ENCODE results near the gene ARHGAP23.
"Not testable (repeated sequence)": the region's sequence is repeated elsewhere in the genome, so short reads cannot be mapped to it uniquely, and the experiment has no call there.

Gene ARHGAP23

GRCh38 chr17:38494152-38494551 is 65.9 kb downstream of the ARHGAP23 start:
- H3K4me3 ChIP-seq (ENCODE audit: low read depth in 1 of 5, low read length in 5 of 5); H3K4me1 ChIP-seq (ENCODE audit: control insufficient read depth in 5 of 5, insufficient read depth in 5 of 5, low read length in 5 of 5); H3K27me3 ChIP-seq (ENCODE audit: control insufficient read depth in 5 of 5, insufficient read depth in 4 of 5, low read length in 5 of 5); H3K9ac ChIP-seq (ENCODE audit: low read length in 5 of 5); H3K27ac ChIP-seq (ENCODE audit: low read depth, low read length); H3K9me3 ChIP-seq (ENCODE audit: control insufficient read depth in 5 of 5, low read length in 5 of 5): not testable (repeated sequence)
- peaks cover 0 to 68% (median 46%) of the 10 kb centered on the region in 5 donors for H3K36me3 ChIP-seq (ENCODE audit: control insufficient read depth in 5 of 5, insufficient read depth in 5 of 5, low read length in 5 of 5)

GRCh38 chr17:38497656-38498055 is 69.4 kb downstream of the ARHGAP23 start:
- not testable (repeated sequence) for H3K4me1 ChIP-seq (ENCODE audit: control insufficient read depth in 5 of 5, insufficient read depth in 5 of 5, low read length in 5 of 5); H3K9ac ChIP-seq (ENCODE audit: low read length in 5 of 5); H3K9me3 ChIP-seq (ENCODE audit: control insufficient read depth in 5 of 5, low read length in 5 of 5); H3K27ac ChIP-seq (ENCODE audit: low read depth, low read length); H3K4me3 ChIP-seq (ENCODE audit: low read depth in 1 of 5, low read length in 5 of 5); H3K27me3 ChIP-seq (ENCODE audit: control insufficient read depth in 5 of 5, insufficient read depth in 4 of 5, low read length in 5 of 5)
- peaks cover 0 to 46% (median 33%) of the 10 kb centered on the region in 5 donors for H3K36me3 ChIP-seq (ENCODE audit: control insufficient read depth in 5 of 5, insufficient read depth in 5 of 5, low read length in 5 of 5)

GRCh38 chr17:38498353-38498752 is 70.1 kb downstream of the ARHGAP23 start:
- no peaks in the 10 kb centered on the region for H3K9me3 ChIP-seq (ENCODE audit: control insufficient read depth in 5 of 5, low read length in 5 of 5)
- H3K4me3 ChIP-seq (ENCODE audit: low read depth in 1 of 5, low read length in 5 of 5): no peak overlapping the region
- H3K4me1 ChIP-seq (ENCODE audit: control insufficient read depth in 5 of 5, insufficient read depth in 5 of 5, low read length in 5 of 5): no peaks in the 10 kb centered on the region
- H3K27ac ChIP-seq (ENCODE audit: low read depth, low read length): no peak overlapping the region
- H3K36me3 ChIP-seq (ENCODE audit: control insufficient read depth in 5 of 5, insufficient read depth in 5 of 5, low read length in 5 of 5): peaks cover 0 to 46% (median 33%) of the 10 kb centered on the region in 5 donors
- H3K27me3 ChIP-seq (ENCODE audit: control insufficient read depth in 5 of 5, insufficient read depth in 4 of 5, low read length in 5 of 5): no peaks in the 10 kb centered on the region
- no peak overlapping the region for H3K9ac ChIP-seq (ENCODE audit: low read length in 5 of 5)

GRCh38 chr17:38499230-38499629 is 71.0 kb downstream of the ARHGAP23 start:
- H3K9ac ChIP-seq (ENCODE audit: low read length in 5 of 5); H3K4me3 ChIP-seq (ENCODE audit: low read depth in 1 of 5, low read length in 5 of 5); H3K9me3 ChIP-seq (ENCODE audit: control insufficient read depth in 5 of 5, low read length in 5 of 5); H3K27me3 ChIP-seq (ENCODE audit: control insufficient read depth in 5 of 5, insufficient read depth in 4 of 5, low read length in 5 of 5); H3K4me1 ChIP-seq (ENCODE audit: control insufficient read depth in 5 of 5, insufficient read depth in 5 of 5, low read length in 5 of 5); H3K27ac ChIP-seq (ENCODE audit: low read depth, low read length): not testable (repeated sequence)
- peaks cover 0 to 44% (median 33%) of the 10 kb centered on the region in 5 donors for H3K36me3 ChIP-seq (ENCODE audit: control insufficient read depth in 5 of 5, insufficient read depth in 5 of 5, low read length in 5 of 5)

GRCh38 chr17:38501718-38502117 is 73.5 kb downstream of the ARHGAP23 start:
- not testable (repeated sequence) for H3K4me1 ChIP-seq (ENCODE audit: control insufficient read depth in 5 of 5, insufficient read depth in 5 of 5, low read length in 5 of 5); H3K27ac ChIP-seq (ENCODE audit: low read depth, low read length); H3K4me3 ChIP-seq (ENCODE audit: low read depth in 1 of 5, low read length in 5 of 5); H3K27me3 ChIP-seq (ENCODE audit: control insufficient read depth in 5 of 5, insufficient read depth in 4 of 5, low read length in 5 of 5); H3K9me3 ChIP-seq (ENCODE audit: control insufficient read depth in 5 of 5, low read length in 5 of 5); H3K9ac ChIP-seq (ENCODE audit: low read length in 5 of 5)
- peaks cover 0 to 55% (median 42%) of the 10 kb centered on the region in 5 donors for H3K36me3 ChIP-seq (ENCODE audit: control insufficient read depth in 5 of 5, insufficient read depth in 5 of 5, low read length in 5 of 5)

- H3K27me3 ChIP-seq (ENCODE audit: control insufficient read depth in 5 of 5, insufficient read depth in 4 of 5, low read length in 5 of 5); H3K4me3 ChIP-seq (ENCODE audit: low read depth in 1 of 5, low read length in 5 of 5); H3K4me1 ChIP-seq (ENCODE audit: control insufficient read depth in 5 of 5, insufficient read depth in 5 of 5, low read length in 5 of 5); H3K9me3 ChIP-seq (ENCODE audit: control insufficient read depth in 5 of 5, low read length in 5 of 5); H3K27ac ChIP-seq (ENCODE audit: low read depth, low read length); H3K9ac ChIP-seq (ENCODE audit: low read length in 5 of 5): not testable (repeated sequence)
- peaks cover 0 to 52% (median 44%) of the 10 kb centered on the region in 5 donors for H3K36me3 ChIP-seq (ENCODE audit: control insufficient read depth in 5 of 5, insufficient read depth in 5 of 5, low read length in 5 of 5)
These were observed 75.1 kb downstream of the ARHGAP23 start for GRCh38 chr17:38503286-38503913.

GRCh38 chr17:38504216-38504615 is 76.0 kb downstream of the ARHGAP23 start:
- no peak overlapping the region for H3K9ac ChIP-seq (ENCODE audit: low read length in 5 of 5)
- no peak overlapping the region for H3K27ac ChIP-seq (ENCODE audit: low read depth, low read length)
- peaks cover 0 to 47% (median 40%) of the 10 kb centered on the region in 5 donors for H3K36me3 ChIP-seq (ENCODE audit: control insufficient read depth in 5 of 5, insufficient read depth in 5 of 5, low read length in 5 of 5)
- no peak overlapping the region for H3K4me3 ChIP-seq (ENCODE audit: low read depth in 1 of 5, low read length in 5 of 5)
- no peaks in the 10 kb centered on the region for H3K27me3 ChIP-seq (ENCODE audit: control insufficient read depth in 5 of 5, insufficient read depth in 4 of 5, low read length in 5 of 5)
- peaks cover 0 to 3% (median 0%) of the 10 kb centered on the region in 5 donors for H3K4me1 ChIP-seq (ENCODE audit: control insufficient read depth in 5 of 5, insufficient read depth in 5 of 5, low read length in 5 of 5)
- no peaks in the 10 kb centered on the region for H3K9me3 ChIP-seq (ENCODE audit: control insufficient read depth in 5 of 5, low read length in 5 of 5)

GRCh38 chr17:38507436-38507835 is 79.2 kb downstream of the ARHGAP23 start:
- H3K9me3 ChIP-seq (ENCODE audit: control insufficient read depth in 5 of 5, low read length in 5 of 5): no peaks in the 10 kb centered on the region
- peaks cover 0 to 46% (median 33%) of the 10 kb centered on the region in 5 donors for H3K36me3 ChIP-seq (ENCODE audit: control insufficient read depth in 5 of 5, insufficient read depth in 5 of 5, low read length in 5 of 5)
- H3K27me3 ChIP-seq (ENCODE audit: control insufficient read depth in 5 of 5, insufficient read depth in 4 of 5, low read length in 5 of 5): peaks cover 0 to 12% (median 3%) of the 10 kb centered on the region in 5 donors
- H3K4me3 ChIP-seq (ENCODE audit: low read depth in 1 of 5, low read length in 5 of 5): no peak overlapping the region
- H3K4me1 ChIP-seq (ENCODE audit: control insufficient read depth in 5 of 5, insufficient read depth in 5 of 5, low read length in 5 of 5): peaks cover 0 to 13% (median 9%) of the 10 kb centered on the region in 5 donors
- H3K27ac ChIP-seq (ENCODE audit: low read depth, low read length): no peak overlapping the region
- H3K9ac ChIP-seq (ENCODE audit: low read length in 5 of 5): no peak overlapping the region

GRCh38 chr17:38507921-38508569 is 79.8 kb downstream of the ARHGAP23 start:
- Histone ChIP-seq H3K9me3 (ENCODE audit: control insufficient read depth in 5 of 5, low read length in 5 of 5) (no peaks in the 10 kb centered on the region), H3K9ac (ENCODE audit: low read length in 5 of 5) (no peak overlapping the region), H3K36me3 (ENCODE audit: control insufficient read depth in 5 of 5, insufficient read depth in 5 of 5, low read length in 5 of 5) (peaks cover 0 to 43% (median 27%) of the 10 kb centered on the region in 5 donors), H3K27ac (ENCODE audit: low read depth, low read length) (no peak overlapping the region), H3K27me3 (ENCODE audit: control insufficient read depth in 5 of 5, insufficient read depth in 4 of 5, low read length in 5 of 5) (peaks cover 0 to 14% (median 3%) of the 10 kb centered on the region in 5 donors), H3K4me3 (ENCODE audit: low read depth in 1 of 5, low read length in 5 of 5) (no peak overlapping the region), H3K4me1 (ENCODE audit: control insufficient read depth in 5 of 5, insufficient read depth in 5 of 5, low read length in 5 of 5) (peaks cover 0 to 13% (median 9%) of the 10 kb centered on the region in 5 donors)

- no peak overlapping the region for H3K4me3 ChIP-seq (ENCODE audit: low read depth in 1 of 5, low read length in 5 of 5)
- peaks cover 0 to 38% (median 22%) of the 10 kb centered on the region in 5 donors for H3K36me3 ChIP-seq (ENCODE audit: control insufficient read depth in 5 of 5, insufficient read depth in 5 of 5, low read length in 5 of 5)
- no peak overlapping the region for H3K9ac ChIP-seq (ENCODE audit: low read length in 5 of 5)
- H3K27ac ChIP-seq (ENCODE audit: low read depth, low read length): no peak overlapping the region
- H3K4me1 ChIP-seq (ENCODE audit: control insufficient read depth in 5 of 5, insufficient read depth in 5 of 5, low read length in 5 of 5): peaks cover 0 to 13% (median 9%) of the 10 kb centered on the region in 5 donors
- peaks cover 0 to 14% (median 3%) of the 10 kb centered on the region in 5 donors for H3K27me3 ChIP-seq (ENCODE audit: control insufficient read depth in 5 of 5, insufficient read depth in 4 of 5, low read length in 5 of 5)
- no peaks in the 10 kb centered on the region for H3K9me3 ChIP-seq (ENCODE audit: control insufficient read depth in 5 of 5, low read length in 5 of 5)
These were observed 80.3 kb downstream of the ARHGAP23 start for GRCh38 chr17:38508570-38508950.

Data from subcutaneous abdominal adipose tissue (tissue), 5 donors.